CD4-positive, alpha-beta T cell (primary cell): Measurements from ENCODE around the gene CASQ1. TPM values are rescaled to one million over a fixed set of nuclear protein-coding genes. Genes with fewer than 3 reads are reported as not detected.
A peak's percentile ranks its signal among the peaks of the same experiment; 100 is the strongest.

Source experiments
- ATAC-seq: fragments of 200-7000 bp; cut with Tn5 transposase; one replicate; pipeline ENCODE4 v1.10.0; 2022; ENCODE audit warnings: mild to moderate bottlenecking; ENCODE audit not compliant: poor library complexity
- CTCF ChIA-PET: fragments of 350-600 bp; sonication (Branson Sonifier 250); formaldehyde crosslinking; loops from one replicate; lab custom pipeline; 2021; ENCODE audit warnings: antibody characterized with exemption, inconsistent platforms; lab: Charles Lee
- POLR2A ChIA-PET: fragments of 350-600 bp; sonication (Branson Sonifier 250); formaldehyde crosslinking; loops from one replicate; lab custom pipeline; 2021; ENCODE audit warnings: antibody characterized with exemption, inconsistent platforms; lab: Charles Lee
- DNase-seq, 14 experiments: peaks; one replicate each; pipeline ENCODE4 v3.0.0-alpha.2; 2013 to 2020; ENCODE audit warnings: mixed read lengths in 2 of 14
- H3K27ac ChIP-seq, 2 donors: one replicate each; pipeline versions ENCODE4 v1.5.1 to v1.7.0; 2013; ENCODE audit warnings: low read length in 2 of 2, low read depth in 1 of 2, mild to moderate bottlenecking in 1 of 2
- H3K27me3 ChIP-seq, 2 experiments: 1 replicate in 1 of 2; 2 replicates in 1 of 2; pipeline versions ENCODE4 v1.6.1 to v1.7.0; 2013; ENCODE audit warnings: low read length in 2 of 2, control low read depth in 1 of 2, mild to moderate bottlenecking in 1 of 2, moderate library complexity in 1 of 2; ENCODE audit not compliant: insufficient read depth in 2 of 2, control insufficient read depth in 1 of 2
- H3K36me3 ChIP-seq: one replicate; pipeline ENCODE4 v1.6.1; 2013; ENCODE audit warnings: low read length, control low read depth; ENCODE audit not compliant: insufficient read depth
- H3K4me1 ChIP-seq: one replicate; pipeline ENCODE4 v1.6.1; 2013; ENCODE audit warnings: low read length, control low read depth; ENCODE audit not compliant: insufficient read depth
- H3K4me3 ChIP-seq: one replicate; pipeline ENCODE4 v1.5.1; 2013; ENCODE audit warnings: mild to moderate bottlenecking, low read length, moderate library complexity
- H3K9me3 ChIP-seq, 2 experiments: 1 replicate in 1 of 2; 2 replicates in 1 of 2; pipeline versions ENCODE4 v1.6.1 to v1.7.0; 2013; ENCODE audit warnings: low read length in 2 of 2, mild to moderate bottlenecking in 2 of 2, control low read depth in 1 of 2, moderate library complexity in 1 of 2; ENCODE audit not compliant: control insufficient read depth in 1 of 2, insufficient read depth in 1 of 2
- H3K27ac Mint-ChIP-seq: one replicate; pipeline ENCODE4 v1.8.0; 2020; ENCODE audit warnings: mixed read lengths
- H3K27me3 Mint-ChIP-seq: one replicate; pipeline ENCODE4 v1.8.0; 2021; ENCODE audit warnings: mixed read lengths
- H3K36me3 Mint-ChIP-seq: one replicate; pipeline ENCODE4 v1.8.0; 2021; ENCODE audit warnings: low read depth, mixed read lengths
- H3K4me1 Mint-ChIP-seq: one replicate; pipeline ENCODE4 v1.8.0; 2021; ENCODE audit warnings: low read depth, mixed read lengths
- H3K4me3 Mint-ChIP-seq: one replicate; pipeline ENCODE4 v1.8.0; 2020; ENCODE audit warnings: mild to moderate bottlenecking, mixed read lengths
- H3K9me3 Mint-ChIP-seq: one replicate; pipeline ENCODE4 v1.8.0; 2020; ENCODE audit warnings: mixed read lengths
- intact Hi-C, 2 experiments: fragments of 100-400 bp; cut with DNase I in 1 of 2; cut with micrococcal nuclease in 1 of 2; formaldehyde crosslinking; loops; one replicate each; pipeline versions ENCODE4 v1.15.1 to v1.9.0; 2023 to 2025; cut with DNase I, micrococcal nuclease
- total RNA-seq, 174 experiments: library from RNA in 2 of 174; stranded (reverse) in 2 of 174; gene quantifications; one replicate each; pipeline ENCODE4 v1.2.3 and lab custom pipeline; 2021 to 2026
- TF ChIP-seq, protein P1 (sequence below): fragments of 200-600 bp; IDR thresholded peaks from one replicate; pipeline ENCODE4 v1.8.0; 2022; ENCODE audit warnings: antibody characterized with exemption, mild to moderate bottlenecking

CASQ1 gene
- total RNA-seq, 2 experiments from 2014 or later, result not detected

DNA sequence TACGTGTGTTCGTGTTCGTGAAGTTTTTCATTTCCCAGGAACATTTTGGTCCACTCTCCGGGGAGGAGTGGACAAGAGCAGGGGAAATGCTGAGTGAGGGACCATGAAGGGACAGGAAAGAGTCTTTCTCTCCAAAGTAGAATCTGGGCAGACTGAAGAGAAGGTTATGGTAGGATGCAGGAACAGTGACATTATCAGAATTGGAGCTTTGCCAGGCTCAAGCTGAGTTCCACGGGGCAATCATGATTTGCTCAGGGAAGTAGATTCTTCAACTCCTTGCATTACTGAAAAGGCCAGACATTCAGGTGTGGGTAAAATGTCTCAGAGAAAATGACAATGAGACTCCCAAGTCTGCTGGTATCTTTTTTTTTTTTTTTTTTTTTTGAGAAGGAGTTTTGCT, 22.4 kb upstream of the CASQ1 start:
- H3K27ac ChIP-seq, result no peak overlapping the region
- ChIA-PET CTCF (no interaction called here), POLR2A (no interaction called here)
- peaks cover 32% of the 10 kb centered on the region for H3K27me3 Mint-ChIP-seq
- DNase-seq (no peak), ATAC-seq (no peak)
- TF ChIP-seq, protein P1, sequence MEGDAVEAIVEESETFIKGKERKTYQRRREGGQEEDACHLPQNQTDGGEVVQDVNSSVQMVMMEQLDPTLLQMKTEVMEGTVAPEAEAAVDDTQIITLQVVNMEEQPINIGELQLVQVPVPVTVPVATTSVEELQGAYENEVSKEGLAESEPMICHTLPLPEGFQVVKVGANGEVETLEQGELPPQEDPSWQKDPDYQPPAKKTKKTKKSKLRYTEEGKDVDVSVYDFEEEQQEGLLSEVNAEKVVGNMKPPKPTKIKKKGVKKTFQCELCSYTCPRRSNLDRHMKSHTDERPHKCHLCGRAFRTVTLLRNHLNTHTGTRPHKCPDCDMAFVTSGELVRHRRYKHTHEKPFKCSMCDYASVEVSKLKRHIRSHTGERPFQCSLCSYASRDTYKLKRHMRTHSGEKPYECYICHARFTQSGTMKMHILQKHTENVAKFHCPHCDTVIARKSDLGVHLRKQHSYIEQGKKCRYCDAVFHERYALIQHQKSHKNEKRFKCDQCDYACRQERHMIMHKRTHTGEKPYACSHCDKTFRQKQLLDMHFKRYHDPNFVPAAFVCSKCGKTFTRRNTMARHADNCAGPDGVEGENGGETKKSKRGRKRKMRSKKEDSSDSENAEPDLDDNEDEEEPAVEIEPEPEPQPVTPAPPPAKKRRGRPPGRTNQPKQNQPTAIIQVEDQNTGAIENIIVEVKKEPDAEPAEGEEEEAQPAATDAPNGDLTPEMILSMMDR, result no peak
- H3K4me3 ChIP-seq, result no peak overlapping the region
- H3K9me3 ChIP-seq, result no peaks in the 10 kb centered on the region
- H3K27me3 ChIP-seq, result peaks cover 0 to 3% of the 10 kb centered on the region in 2 experiments
- peaks cover 10% of the 10 kb centered on the region for H3K4me1 Mint-ChIP-seq
- H3K36me3 ChIP-seq, result no peaks in the 10 kb centered on the region
- intact Hi-C loops, result no loop called here
- H3K4me1 ChIP-seq, result peaks cover 4% of the 10 kb centered on the region
- no peaks in the 10 kb centered on the region for H3K9me3 Mint-ChIP-seq
- no peak overlapping the region for H3K27ac Mint-ChIP-seq
- no peaks in the 10 kb centered on the region for H3K36me3 Mint-ChIP-seq
- no peak overlapping the region for H3K4me3 Mint-ChIP-seq

DNA sequence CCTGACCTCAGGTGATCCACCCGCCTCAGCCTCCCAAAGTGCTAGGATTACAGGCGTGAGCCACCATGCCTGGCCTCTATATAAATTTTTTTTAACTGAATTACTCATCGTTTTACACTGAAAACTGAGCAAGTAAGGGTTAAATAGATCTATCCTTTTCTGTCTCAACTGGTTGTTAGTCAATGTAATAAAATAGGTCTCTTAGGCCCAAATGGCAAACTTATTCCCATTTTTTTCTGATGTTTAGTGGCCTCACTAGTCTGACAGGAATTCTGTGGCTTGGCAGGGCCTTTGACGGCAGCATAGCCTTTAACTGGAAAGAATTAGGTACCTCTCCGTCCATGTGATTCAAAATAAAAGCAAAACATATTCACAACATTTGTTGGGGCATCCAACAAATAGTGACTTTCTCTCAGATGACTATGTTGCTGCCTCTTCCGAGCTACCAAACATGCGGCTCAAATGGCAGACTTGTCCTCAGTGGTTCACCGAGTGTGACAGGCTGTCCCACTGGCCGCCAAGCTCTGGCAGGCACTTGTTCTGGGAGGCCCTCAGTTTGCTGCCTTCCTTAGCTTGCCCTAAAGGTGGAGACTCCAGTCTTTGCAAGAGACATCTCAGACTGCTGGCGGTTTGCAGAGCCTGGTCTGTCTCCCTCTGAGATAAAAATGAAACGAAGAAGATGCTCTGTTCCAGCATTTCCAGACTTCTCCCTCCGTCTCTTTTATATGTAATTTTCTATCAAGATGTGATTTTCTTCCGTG, 21.6 kb upstream of the CASQ1 start:
- Histone ChIP-seq H3K36me3 (no peaks in the 10 kb centered on the region), H3K9me3 (no peaks in the 10 kb centered on the region), H3K4me1 (peaks cover 4% of the 10 kb centered on the region), H3K4me3 (no peak overlapping the region), H3K27me3 (peaks cover 0 to 3% of the 10 kb centered on the region in 2 experiments), H3K27ac (no peak overlapping the region)
- intact Hi-C loops, result no loop called here
- Mint-ChIP-seq H3K9me3 (no peaks in the 10 kb centered on the region), H3K27ac (no peak overlapping the region), H3K4me1 (peaks cover 10% of the 10 kb centered on the region), H3K36me3 (no peaks in the 10 kb centered on the region), H3K27me3 (peaks cover 26% of the 10 kb centered on the region), H3K4me3 (no peak overlapping the region)
- TF ChIP-seq, protein P1, result no peak
- ATAC-seq, result no peak
- POLR2A ChIA-PET, result no interaction called here
- no peak for DNase-seq
- CTCF ChIA-PET, result interaction anchor here (1.4 kb wide), 1 partner anchor 83 kb away, joined by 3 read pairs; no protein-coding TSS in a partner anchor

DNA sequence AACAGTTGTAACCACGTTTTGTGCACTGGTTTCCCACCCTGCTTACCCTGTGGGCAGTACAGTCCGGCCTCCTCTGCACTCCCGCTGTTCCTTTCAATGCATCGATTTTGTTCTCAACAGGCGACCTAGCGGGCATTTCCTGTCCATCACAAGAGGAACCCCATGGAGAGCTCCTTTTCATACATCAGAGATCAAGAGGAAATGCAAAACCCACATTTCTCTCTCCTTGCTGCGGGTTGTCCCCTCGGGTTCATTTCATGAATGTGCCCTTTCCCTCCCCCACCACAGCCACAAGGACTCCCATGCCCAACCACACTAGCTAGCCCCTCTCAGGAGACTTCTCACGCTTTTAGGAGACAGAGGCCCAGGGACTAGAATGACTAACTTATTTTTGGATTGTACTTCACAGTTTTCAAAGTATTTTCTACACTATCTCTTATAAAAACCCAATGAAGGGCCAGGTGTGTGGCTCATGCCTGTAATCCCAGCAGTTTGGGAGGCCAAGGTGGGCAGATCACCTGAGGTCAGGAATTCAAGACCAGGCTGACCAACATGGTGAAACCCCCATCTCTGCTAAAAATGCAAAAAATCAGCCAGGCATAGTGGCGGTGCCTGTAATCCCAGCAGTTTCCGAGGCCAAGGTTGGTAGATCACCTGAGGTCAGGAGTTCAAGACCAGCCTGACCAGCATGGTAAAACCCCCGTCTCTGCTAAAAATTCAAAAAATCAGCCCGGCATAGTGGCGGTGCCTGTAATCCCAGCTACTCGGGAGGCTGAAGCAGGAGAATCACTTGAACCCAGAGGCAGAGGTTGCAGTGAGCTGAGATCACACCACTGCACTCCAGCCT, 20.6 kb upstream of the CASQ1 start:
- H3K4me3 Mint-ChIP-seq, result no peak overlapping the region
- DNase-seq, result peak in 1 of 14 experiments; percentile 5
- Histone ChIP-seq H3K27me3 (peaks cover 0 to 3% of the 10 kb centered on the region in 2 experiments), H3K4me3 (no peak overlapping the region), H3K36me3 (no peaks in the 10 kb centered on the region), H3K4me1 (peaks cover 4% of the 10 kb centered on the region), H3K9me3 (no peaks in the 10 kb centered on the region), H3K27ac (no peak overlapping the region)
- CTCF ChIA-PET, result interaction anchor here (1.4 kb wide), 1 partner anchor 84 kb away, joined by 3 read pairs; no protein-coding TSS in a partner anchor
- peaks cover 10% of the 10 kb centered on the region for H3K4me1 Mint-ChIP-seq
- POLR2A ChIA-PET, result interaction anchor here (0.6 kb wide), 1 partner anchor 80 kb away, joined by 5 read pairs; no protein-coding TSS in a partner anchor
- H3K9me3 Mint-ChIP-seq, result no peaks in the 10 kb centered on the region
- H3K27ac Mint-ChIP-seq, result no peak overlapping the region
- H3K36me3 Mint-ChIP-seq, result no peaks in the 10 kb centered on the region
- peaks cover 17% of the 10 kb centered on the region for H3K27me3 Mint-ChIP-seq
- ATAC-seq, result no peak
- TF ChIP-seq, protein P1, result no peak
- intact Hi-C loops, result no loop called here
